Stimulated activated CD8-positive, alpha-beta memory T cell treated with anti-CD3 and anti-CD28 coated beads, Interleukin-7, amount 100 ng/mL, for 48 hours (primary cell): ENCODE data around the gene ZNG1A.
"Not testable (repeated sequence)": the region's sequence is repeated elsewhere in the genome, so short reads cannot be mapped to it uniquely, and the experiment has no call there.

Experiments used
- DNase-seq, 2 donors: peaks; one replicate each; pipeline ENCODE4 v3.0.0-alpha.2; 2020; ENCODE audit warnings: low read depth in 1 of 2; ENCODE audit errors: extremely low read depth in 1 of 2

ZNG1A gene

GRCh38 chr9:178140-178825 is 573 bp downstream of the ZNG1A start:
- DNase-seq: not testable (repeated sequence)

- not testable (repeated sequence) for DNase-seq
Measured at GRCh38 chr9:169757-170156, 9.1 kb downstream of the ZNG1A start.

- not testable (repeated sequence) for DNase-seq
Measured at GRCh38 chr9:159871-160270, 19.0 kb downstream of the ZNG1A start.

GRCh38 chr9:151173-151572 is 27.7 kb downstream of the ZNG1A start:
- not testable (repeated sequence) for DNase-seq

- not testable (repeated sequence) for DNase-seq
Measured at GRCh38 chr9:139880-140279, 39.0 kb downstream of the ZNG1A start.

- not testable (repeated sequence) for DNase-seq
Measured at GRCh38 chr9:117995-118467, 60.8 kb downstream of the ZNG1A start, which contains the start of gene FOXD4. Gene FOXD4 (minus strand): TSS chr9:118417. CDS start chr9:118119, 298 bp downstream.

- DNase-seq: not testable (repeated sequence)
Measured at GRCh38 chr9:117144-117994, 61.5 kb downstream of the ZNG1A start.

GRCh38 chr9:116239-117077 is 62.4 kb downstream of the ZNG1A start:
- not testable (repeated sequence) for DNase-seq

GRCh38 chr9:115118-115451 is 63.8 kb downstream of the ZNG1A start:
- not testable (repeated sequence) for DNase-seq

GRCh38 chr9:114267-115117 is 64.4 kb downstream of the ZNG1A start:
- DNase-seq: not testable (repeated sequence)

GRCh38 chr9:113468-114266 is 65.2 kb downstream of the ZNG1A start:
- not testable (repeated sequence) for DNase-seq

GRCh38 chr9:112589-113467 is 66.0 kb downstream of the ZNG1A start:
- not testable (repeated sequence) for DNase-seq

GRCh38 chr9:110672-111071 is 68.2 kb downstream of the ZNG1A start:
- DNase-seq: not testable (repeated sequence)

- DNase-seq: not testable (repeated sequence)
Measured at GRCh38 chr9:109540-109939, 69.3 kb downstream of the ZNG1A start.

- not testable (repeated sequence) for DNase-seq
Measured at GRCh38 chr9:108742-109495, 69.9 kb downstream of the ZNG1A start.

GRCh38 chr9:105991-106390 is 72.9 kb downstream of the ZNG1A start:
- not testable (repeated sequence) for DNase-seq

GRCh38 chr9:100430-100829 is 78.4 kb downstream of the ZNG1A start:
- DNase-seq: not testable (repeated sequence)
